ENCODE results near the gene SH3PXD2A.

DNA sequence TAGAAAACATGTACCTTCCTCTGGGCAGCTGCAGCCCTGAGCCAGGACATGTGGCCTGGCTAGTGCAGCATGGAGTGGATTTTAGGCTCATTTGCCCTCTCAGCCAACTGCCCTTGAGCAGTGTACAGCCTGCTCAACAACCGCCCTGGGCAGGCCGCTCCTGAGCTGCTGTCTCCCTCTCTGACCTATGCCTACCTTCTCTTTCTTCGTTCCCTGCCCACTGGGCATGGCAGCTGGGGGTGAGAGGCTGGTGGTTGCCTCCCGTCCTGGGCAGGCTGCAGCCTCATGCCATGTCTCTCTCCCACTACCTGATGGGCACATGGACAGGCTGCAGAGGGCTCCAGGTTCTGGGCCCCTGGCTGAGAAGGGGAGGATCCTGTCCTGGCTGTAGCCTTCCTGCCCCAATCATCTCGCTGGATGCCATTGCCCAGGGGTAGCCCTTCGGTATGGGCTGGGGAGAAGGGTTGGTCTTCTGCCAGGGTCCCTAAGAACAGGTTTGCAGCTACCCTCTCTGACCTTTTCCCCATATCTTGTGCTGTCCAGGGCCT lies 264.6 kb downstream of the SH3PXD2A start:
- TF ChIP-seq, protein P1, sequence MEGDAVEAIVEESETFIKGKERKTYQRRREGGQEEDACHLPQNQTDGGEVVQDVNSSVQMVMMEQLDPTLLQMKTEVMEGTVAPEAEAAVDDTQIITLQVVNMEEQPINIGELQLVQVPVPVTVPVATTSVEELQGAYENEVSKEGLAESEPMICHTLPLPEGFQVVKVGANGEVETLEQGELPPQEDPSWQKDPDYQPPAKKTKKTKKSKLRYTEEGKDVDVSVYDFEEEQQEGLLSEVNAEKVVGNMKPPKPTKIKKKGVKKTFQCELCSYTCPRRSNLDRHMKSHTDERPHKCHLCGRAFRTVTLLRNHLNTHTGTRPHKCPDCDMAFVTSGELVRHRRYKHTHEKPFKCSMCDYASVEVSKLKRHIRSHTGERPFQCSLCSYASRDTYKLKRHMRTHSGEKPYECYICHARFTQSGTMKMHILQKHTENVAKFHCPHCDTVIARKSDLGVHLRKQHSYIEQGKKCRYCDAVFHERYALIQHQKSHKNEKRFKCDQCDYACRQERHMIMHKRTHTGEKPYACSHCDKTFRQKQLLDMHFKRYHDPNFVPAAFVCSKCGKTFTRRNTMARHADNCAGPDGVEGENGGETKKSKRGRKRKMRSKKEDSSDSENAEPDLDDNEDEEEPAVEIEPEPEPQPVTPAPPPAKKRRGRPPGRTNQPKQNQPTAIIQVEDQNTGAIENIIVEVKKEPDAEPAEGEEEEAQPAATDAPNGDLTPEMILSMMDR (IDR thresholded peaks at IDR 0.05) = no peak
- TF ChIP-seq EP300 (IDR thresholded peaks at IDR 0.05; ENCODE audit: low read depth) = no peak
- TF ChIP-seq POLR2A (IDR thresholded peaks at IDR 0.05) = no peak
- no peak for TF ChIP-seq POLR2AphosphoS5 (IDR thresholded peaks at IDR 0.05)
